Immature natural killer cell (primary cell): ENCODE results near the gene SPOCK1. TPM values are rescaled to one million over a fixed set of nuclear protein-coding genes. Genes with fewer than 3 reads are reported as not detected.
"Not testable (repeated sequence)": the region's sequence is repeated elsewhere in the genome, so short reads cannot be mapped to it uniquely, and the experiment has no call there.

Experiments
- DNase-seq, 3 donors: peaks; one replicate each; pipeline ENCODE4 v3.0.0; 2022; ENCODE audit warnings: mixed read lengths in 1 of 3
- H3K27ac Mint-ChIP-seq, 6 donors: one replicate each; pipeline ENCODE4 v1.8.0; 2020; ENCODE audit warnings: mixed read lengths in 6 of 6, mild to moderate bottlenecking in 5 of 6, inconsistent platforms in 4 of 6, moderate library complexity in 3 of 6
- H3K27me3 Mint-ChIP-seq, 3 donors: one replicate each; pipeline ENCODE4 v1.8.0; 2020 to 2021; ENCODE audit warnings: low read depth in 3 of 3, mild to moderate bottlenecking in 3 of 3, mixed read lengths in 3 of 3, moderate library complexity in 3 of 3, inconsistent platforms in 1 of 3
- H3K36me3 Mint-ChIP-seq, 3 donors: one replicate each; pipeline ENCODE4 v1.8.0; 2020; ENCODE audit warnings: mixed read lengths in 3 of 3, inconsistent platforms in 2 of 3, mild to moderate bottlenecking in 2 of 3
- H3K4me1 Mint-ChIP-seq, 2 donors: one replicate each; pipeline ENCODE4 v1.8.0; 2020; ENCODE audit warnings: inconsistent platforms in 2 of 2, mild to moderate bottlenecking in 2 of 2, mixed read lengths in 2 of 2, moderate library complexity in 1 of 2
- H3K4me3 Mint-ChIP-seq, 5 donors: one replicate each; pipeline ENCODE4 v1.8.0; 2020; ENCODE audit warnings: mild to moderate bottlenecking in 5 of 5, mixed read lengths in 5 of 5, inconsistent platforms in 3 of 5, moderate library complexity in 3 of 5
- H3K9me3 Mint-ChIP-seq, 6 donors: one replicate each; pipeline ENCODE4 v1.8.0; 2020; ENCODE audit warnings: mild to moderate bottlenecking in 6 of 6, mixed read lengths in 6 of 6, inconsistent platforms in 4 of 6, moderate library complexity in 3 of 6
- polyA plus RNA-seq, 3 donors: library from polyadenylated mRNA; unstranded; fragments of 300-500 nt; fragmentation: Illumina TruSeq; gene quantifications; one replicate each; pipeline ENCODE4 v1.2.3, GENCODE V29; 2021

The SPOCK1 gene
- polyA plus RNA-seq, 3 donors from 2014 or later = not detected

DNA sequence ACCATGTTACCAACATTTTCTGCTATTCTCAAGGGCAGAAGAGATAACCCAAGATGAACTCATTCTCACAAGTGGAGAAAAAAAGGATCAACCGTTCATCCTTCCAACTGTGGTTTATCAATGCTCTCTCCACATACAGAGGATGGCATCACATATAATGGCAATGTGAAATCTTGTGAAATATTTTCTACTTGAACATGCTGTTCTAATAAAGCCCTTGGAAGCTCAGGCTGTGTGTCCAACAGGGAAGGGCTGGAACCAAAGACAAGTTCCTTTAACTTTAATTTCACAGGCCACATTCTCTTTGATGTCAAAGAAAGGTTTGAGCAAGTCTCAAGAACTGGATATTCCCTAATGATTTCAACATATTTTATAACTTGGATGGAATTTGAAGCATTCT is 230.5 kb downstream of the SPOCK1 start:
- Mint-ChIP-seq H3K4me1 (peaks cover 0 to 10% of the 10 kb centered on the region in 2 donors), H3K27me3 (peaks cover 0 to 6% (median 2%) of the 10 kb centered on the region in 3 donors), H3K4me3 (no peak overlapping the region), H3K27ac (no peak overlapping the region), H3K9me3 (no peaks in the 10 kb centered on the region), H3K36me3 (no peaks in the 10 kb centered on the region)
- no peak for DNase-seq

DNA sequence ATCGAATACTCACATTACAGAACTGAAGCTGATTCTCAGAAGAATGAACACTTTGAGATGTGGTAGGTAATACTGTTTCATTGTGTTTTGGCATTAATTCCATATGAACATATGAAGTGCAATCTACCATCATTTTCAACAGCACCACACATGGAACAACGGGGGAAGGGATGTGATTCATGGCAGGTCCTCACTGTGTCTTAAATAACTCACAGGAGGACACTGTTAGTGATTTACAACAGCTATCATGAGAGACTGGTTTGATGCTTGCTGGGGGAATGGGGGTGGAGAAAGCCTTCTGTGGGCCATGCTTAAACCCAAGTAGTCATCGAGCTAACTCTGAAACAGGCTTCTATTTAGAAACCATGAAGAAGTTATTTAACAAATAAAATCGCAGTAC is 232.9 kb downstream of the SPOCK1 start:
- Mint-ChIP-seq H3K27ac (no peak overlapping the region), H3K27me3 (peaks cover 0 to 6% (median 2%) of the 10 kb centered on the region in 3 donors), H3K36me3 (no peaks in the 10 kb centered on the region), H3K4me3 (no peak overlapping the region), H3K9me3 (peaks cover 0 to 2% (median 0%) of the 10 kb centered on the region in 6 donors), H3K4me1 (peaks cover 0 to 10% of the 10 kb centered on the region in 2 donors)
- DNase-seq = no peak

DNA sequence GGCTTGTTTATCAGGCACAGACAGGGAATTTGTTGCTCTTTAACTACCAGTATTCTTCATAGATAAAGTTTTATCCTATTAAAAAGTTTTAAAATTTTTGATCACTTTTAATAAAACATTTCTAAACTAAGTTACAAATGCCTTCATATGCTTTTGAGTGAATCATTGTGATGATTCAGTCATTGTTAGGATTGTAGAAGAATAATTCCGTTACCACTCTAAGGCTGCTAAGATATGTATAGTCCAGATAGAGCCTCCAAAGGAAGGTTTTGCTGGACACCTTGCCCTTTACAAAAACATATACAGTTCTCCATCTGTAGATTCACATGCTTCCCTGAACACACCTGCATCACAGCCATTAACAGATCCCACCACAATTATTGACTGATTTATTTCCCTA is 233.7 kb downstream of the SPOCK1 start:
- no peak overlapping the region for H3K27ac Mint-ChIP-seq
- peaks cover 0 to 6% (median 4%) of the 10 kb centered on the region in 3 donors for H3K27me3 Mint-ChIP-seq
- DNase-seq = no peak
- H3K9me3 Mint-ChIP-seq = peaks cover 0 to 4% (median 0%) of the 10 kb centered on the region in 6 donors
- no peaks in the 10 kb centered on the region for H3K36me3 Mint-ChIP-seq
- no peak overlapping the region for H3K4me3 Mint-ChIP-seq
- peaks cover 0 to 10% of the 10 kb centered on the region in 2 donors for H3K4me1 Mint-ChIP-seq

DNA sequence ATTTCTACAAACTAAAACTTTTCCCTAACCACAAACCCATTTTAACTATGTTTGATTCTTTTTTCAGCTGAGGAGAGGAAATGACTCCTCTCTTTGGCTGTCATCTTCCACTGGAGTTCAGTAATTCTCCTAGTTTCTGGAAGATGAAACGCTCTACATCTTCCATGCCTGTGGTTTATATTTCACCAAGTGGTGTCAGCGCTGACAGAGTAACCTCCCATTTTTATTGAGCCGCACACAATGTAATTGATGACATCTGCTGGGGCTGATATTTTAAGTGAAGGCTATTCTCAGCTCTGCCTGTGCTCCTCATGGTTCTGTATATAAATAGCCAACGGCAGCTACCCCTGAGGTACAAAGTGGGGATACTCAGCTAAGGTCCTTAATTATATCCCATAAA is 234.6 kb downstream of the SPOCK1 start:
- Mint-ChIP-seq H3K36me3 (no peaks in the 10 kb centered on the region), H3K27ac (no peak overlapping the region), H3K4me3 (no peak overlapping the region), H3K27me3 (peaks cover 0 to 6% (median 4%) of the 10 kb centered on the region in 3 donors), H3K4me1 (peaks cover 0 to 10% of the 10 kb centered on the region in 2 donors), H3K9me3 (peaks cover 0 to 4% (median 0%) of the 10 kb centered on the region in 6 donors)
- no peak for DNase-seq

DNA sequence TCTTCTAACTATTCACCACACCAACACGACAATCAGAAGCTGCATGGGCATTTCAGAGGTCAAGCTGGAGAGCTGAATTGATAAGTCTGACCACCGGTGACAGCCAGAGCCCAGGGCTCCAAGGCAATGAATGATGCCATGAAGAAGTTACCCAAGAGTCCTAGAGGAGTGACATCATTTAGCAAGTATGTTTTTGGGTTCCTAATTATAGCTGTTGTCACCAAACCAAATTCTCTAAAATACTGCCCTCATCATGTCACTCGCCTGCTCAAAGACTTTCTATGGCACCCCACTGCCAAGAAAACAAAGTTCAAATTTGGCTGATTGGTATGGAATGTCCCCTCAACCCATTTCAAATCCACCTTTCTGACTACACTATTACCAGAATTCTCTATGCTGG is 235.1 kb downstream of the SPOCK1 start:
- no peaks in the 10 kb centered on the region for H3K36me3 Mint-ChIP-seq

GRCh38 chr5:137263371-137264005 is 235.6 kb downstream of the SPOCK1 start:
- Mint-ChIP-seq H3K36me3 (no peaks in the 10 kb centered on the region), H3K4me3 (no peak overlapping the region), H3K27ac (no peak overlapping the region), H3K9me3 (peaks cover 0 to 4% (median 0%) of the 10 kb centered on the region in 6 donors), H3K27me3 (peaks cover 0 to 6% (median 6%) of the 10 kb centered on the region in 3 donors), H3K4me1 (peaks cover 0 to 10% of the 10 kb centered on the region in 2 donors)
- DNase-seq = no peak

More for the DNA sequence above, 235.1 kb downstream of the SPOCK1 start:
- H3K4me3 Mint-ChIP-seq = no peak overlapping the region
- peaks cover 0 to 6% (median 6%) of the 10 kb centered on the region in 3 donors for H3K27me3 Mint-ChIP-seq
- H3K9me3 Mint-ChIP-seq = peaks cover 0 to 4% (median 0%) of the 10 kb centered on the region in 6 donors
- no peak overlapping the region for H3K27ac Mint-ChIP-seq
- peaks cover 0 to 10% of the 10 kb centered on the region in 2 donors for H3K4me1 Mint-ChIP-seq
- DNase-seq = no peak

- peaks cover 0 to 7% (median 6%) of the 10 kb centered on the region in 3 donors for H3K27me3 Mint-ChIP-seq
- DNase-seq = no peak
- no peak overlapping the region for H3K27ac Mint-ChIP-seq
- no peaks in the 10 kb centered on the region for H3K36me3 Mint-ChIP-seq
- H3K4me3 Mint-ChIP-seq = no peak overlapping the region
- peaks cover 0 to 4% (median 0%) of the 10 kb centered on the region in 6 donors for H3K9me3 Mint-ChIP-seq
- peaks cover 0 to 4% of the 10 kb centered on the region in 2 donors for H3K4me1 Mint-ChIP-seq
These were observed 236.3 kb downstream of the SPOCK1 start for GRCh38 chr5:137262818-137263217.

GRCh38 chr5:137260820-137261695 is 238.1 kb downstream of the SPOCK1 start:
- no peak overlapping the region for H3K4me3 Mint-ChIP-seq
- no peak overlapping the region for H3K27ac Mint-ChIP-seq
- no peak for DNase-seq
- H3K27me3 Mint-ChIP-seq = peaks cover 1 to 9% (median 2%) of the 10 kb centered on the region in 3 donors
- no peaks in the 10 kb centered on the region for H3K4me1 Mint-ChIP-seq
- H3K9me3 Mint-ChIP-seq = peaks cover 0 to 9% (median 0%) of the 10 kb centered on the region in 6 donors
- H3K36me3 Mint-ChIP-seq = no peaks in the 10 kb centered on the region

GRCh38 chr5:137259115-137259514 is 240.0 kb downstream of the SPOCK1 start:
- H3K9me3 Mint-ChIP-seq, H3K4me1 Mint-ChIP-seq, H3K36me3 Mint-ChIP-seq, H3K27ac Mint-ChIP-seq, DNase-seq, H3K27me3 Mint-ChIP-seq, H3K4me3 Mint-ChIP-seq: not testable (repeated sequence)

DNA sequence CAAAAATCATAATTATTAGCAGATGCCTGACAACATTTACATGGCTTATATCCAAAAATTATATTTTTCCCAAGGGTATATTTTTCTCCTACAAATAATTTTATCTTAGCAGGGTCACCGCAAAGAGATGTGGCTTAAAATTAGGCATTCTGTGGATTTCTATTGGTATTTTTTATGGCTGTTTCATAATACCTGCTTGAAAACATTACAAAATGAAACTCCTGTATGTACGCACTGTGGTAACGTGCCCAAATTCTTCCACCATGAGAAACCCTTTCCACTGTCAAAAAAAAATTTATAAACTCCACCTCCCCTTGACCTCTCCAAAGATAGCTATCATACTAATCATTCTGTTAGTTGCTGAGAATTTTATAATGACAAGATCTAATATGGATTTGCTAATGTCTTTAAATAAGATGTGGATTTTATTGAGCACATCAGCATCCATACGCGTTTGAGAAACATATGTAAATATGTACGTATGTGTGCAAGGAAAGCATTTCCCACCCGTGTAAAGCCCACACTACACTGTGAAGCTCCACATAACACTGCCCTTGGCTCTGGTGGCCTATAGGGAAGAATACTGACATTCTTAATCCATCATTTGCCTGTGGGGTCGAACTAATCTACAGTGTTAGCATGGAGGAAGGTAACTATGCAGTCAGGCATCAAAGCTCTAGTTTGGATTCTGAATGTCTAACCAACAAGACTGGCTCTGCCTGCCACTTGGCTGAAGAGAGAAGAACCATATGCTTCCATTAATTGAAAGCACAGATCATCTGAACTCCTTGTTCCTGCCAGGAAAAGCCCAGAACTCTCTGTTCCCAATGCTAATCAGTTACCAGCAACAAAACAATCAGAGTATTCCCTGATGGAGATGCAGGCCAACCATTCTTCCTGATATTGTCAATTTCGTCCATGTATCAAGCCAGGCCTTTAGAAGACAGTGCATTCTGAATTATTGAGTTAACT is 244.7 kb downstream of the SPOCK1 start:
- Mint-ChIP-seq H3K27ac (no peak overlapping the region), H3K4me1 (no peaks in the 10 kb centered on the region), H3K4me3 (no peak overlapping the region), H3K9me3 (peaks cover 0 to 9% (median 0%) of the 10 kb centered on the region in 6 donors), H3K27me3 (peaks cover 1 to 5% (median 2%) of the 10 kb centered on the region in 3 donors), H3K36me3 (no peaks in the 10 kb centered on the region)
- no peak for DNase-seq

GRCh38 chr5:137252512-137252911 is 246.6 kb downstream of the SPOCK1 start:
- H3K9me3 Mint-ChIP-seq = peaks cover 0 to 3% (median 0%) of the 10 kb centered on the region in 6 donors
- H3K27me3 Mint-ChIP-seq = peaks cover 0 to 2% (median 1%) of the 10 kb centered on the region in 3 donors
- no peak overlapping the region for H3K4me3 Mint-ChIP-seq
- no peak overlapping the region for H3K27ac Mint-ChIP-seq
- H3K4me1 Mint-ChIP-seq = no peaks in the 10 kb centered on the region
- DNase-seq = no peak
- no peaks in the 10 kb centered on the region for H3K36me3 Mint-ChIP-seq

- H3K4me3 Mint-ChIP-seq = no peak overlapping the region
- H3K27ac Mint-ChIP-seq = no peak overlapping the region
- H3K4me1 Mint-ChIP-seq = no peaks in the 10 kb centered on the region
- no peak for DNase-seq
- H3K9me3 Mint-ChIP-seq = peaks cover 0 to 3% (median 0%) of the 10 kb centered on the region in 6 donors
- H3K27me3 Mint-ChIP-seq = peaks cover 0 to 5% (median 3%) of the 10 kb centered on the region in 3 donors
- H3K36me3 Mint-ChIP-seq = no peaks in the 10 kb centered on the region
These were observed 248.7 kb downstream of the SPOCK1 start for GRCh38 chr5:137250421-137250820.

- Mint-ChIP-seq H3K27me3 (peaks cover 0 to 5% (median 2%) of the 10 kb centered on the region in 3 donors), H3K36me3 (no peaks in the 10 kb centered on the region), H3K4me1 (no peaks in the 10 kb centered on the region), H3K9me3 (peaks cover 0 to 3% (median 0%) of the 10 kb centered on the region in 6 donors), H3K4me3 (no peak overlapping the region), H3K27ac (no peak overlapping the region)
- no peak for DNase-seq
These were observed 250.6 kb downstream of the SPOCK1 start for GRCh38 chr5:137248527-137248926.
